Ascending aorta (tissue), 2 donors: ENCODE measurements around the gene PTPRK. TPM values are rescaled to one million over a fixed set of nuclear protein-coding genes. Genes with fewer than 3 reads are reported as not detected.

Source experiments
- DNase-seq, 2 donors: peaks; one replicate each; pipeline ENCODE4 v3.0.0-alpha.2; 2019; ENCODE audit warnings: low spot score in 2 of 2
- H3K27ac ChIP-seq, 2 donors: fragments of 200-600 bp; sonication (generic); one replicate each; pipeline ENCODE4 v1.5.1; 2016 to 2017; ENCODE audit warnings: mild to moderate bottlenecking in 1 of 2
- H3K27me3 ChIP-seq: fragments of 200-600 bp; sonication (generic); one replicate; pipeline ENCODE4 v1.5.1; 2017
- H3K36me3 ChIP-seq, 2 donors: fragments of 200-600 bp; sonication (generic); one replicate each; pipeline ENCODE4 v1.5.1; 2016
- H3K4me1 ChIP-seq, 2 donors: fragments of 200-600 bp; sonication (generic); one replicate each; pipeline ENCODE4 v1.5.1; 2016 to 2017; ENCODE audit warnings: mild to moderate bottlenecking in 1 of 2
- H3K4me3 ChIP-seq, 2 donors: fragments of 200-600 bp; sonication (generic); one replicate each; pipeline ENCODE4 v1.5.1; 2016 to 2017; ENCODE audit warnings: mild to moderate bottlenecking in 1 of 2
- H3K9me3 ChIP-seq, 2 donors: fragments of 200-600 bp; sonication (generic); one replicate each; pipeline ENCODE4 v1.5.1; 2016
- CTCF ChIP-seq, 3 experiments: fragments of 200-600 bp in 2 of 3; fragments of 450-650 bp in 1 of 3; sonication (generic) in 2 of 3; IDR thresholded peaks; one replicate each; pipeline ENCODE4 v1.5.1; 2016 to 2019; ENCODE audit warnings: antibody characterized with exemption in 3 of 3, mild to moderate bottlenecking in 1 of 3, moderate library complexity in 1 of 3
- intact Hi-C: fragments of 100-400 bp; cut with DNase I; formaldehyde crosslinking; loops from one replicate; pipeline ENCODE4 v1.15.1; 2023
- total RNA-seq: library from RNA; depleted of rRNA; stranded (reverse); fragments of >200 nt; gene quantifications from one replicate; pipeline ENCODE4 v1.1.0, GENCODE V29; 2016

The PTPRK gene
- total RNA-seq, 1 donor from 2014 or later: 73.1 TPM

GRCh38 chr6:128242765-128243403 lies 277.5 kb downstream of the PTPRK start:
- H3K27me3 ChIP-seq: no peaks in the 10 kb centered on the region
- H3K36me3 ChIP-seq: no peaks in the 10 kb centered on the region
- TF ChIP-seq CTCF (IDR thresholded peaks at IDR 0.05): no peak
- H3K4me3 ChIP-seq: no peak overlapping the region
- no peak overlapping the region for H3K27ac ChIP-seq
- intact Hi-C loops: no loop called here
- H3K9me3 ChIP-seq: no peaks in the 10 kb centered on the region
- H3K4me1 ChIP-seq: peaks cover 5 to 6% of the 10 kb centered on the region in 2 donors
- DNase-seq: no peak

- Histone ChIP-seq H3K4me3 (no peak overlapping the region), H3K27ac (no peak overlapping the region), H3K27me3 (no peaks in the 10 kb centered on the region), H3K4me1 (peaks cover 5 to 6% of the 10 kb centered on the region in 2 donors), H3K36me3 (no peaks in the 10 kb centered on the region), H3K9me3 (no peaks in the 10 kb centered on the region)
- intact Hi-C loops: no loop called here
- no peak for DNase-seq
- TF ChIP-seq CTCF (IDR thresholded peaks at IDR 0.05): no peak
Measured at GRCh38 chr6:128241216-128241615, 279.2 kb downstream of the PTPRK start.

- DNase-seq: no peak
- Histone ChIP-seq H3K9me3 (no peaks in the 10 kb centered on the region), H3K4me1 (peaks cover 5 to 6% of the 10 kb centered on the region in 2 donors), H3K4me3 (no peak overlapping the region), H3K36me3 (no peaks in the 10 kb centered on the region), H3K27me3 (no peaks in the 10 kb centered on the region), H3K27ac (no peak overlapping the region)
- intact Hi-C loops: no loop called here
- no peak for TF ChIP-seq CTCF (IDR thresholded peaks at IDR 0.05)
Measured at GRCh38 chr6:128240024-128240428, 280.4 kb downstream of the PTPRK start.

- intact Hi-C loops: no loop called here
- no peak for TF ChIP-seq CTCF (IDR thresholded peaks at IDR 0.05)
- Histone ChIP-seq H3K9me3 (no peaks in the 10 kb centered on the region), H3K27me3 (no peaks in the 10 kb centered on the region), H3K27ac (no peak overlapping the region), H3K36me3 (no peaks in the 10 kb centered on the region), H3K4me3 (no peak overlapping the region), H3K4me1 (peaks cover 5 to 6% of the 10 kb centered on the region in 2 donors)
- no peak for DNase-seq
Measured at GRCh38 chr6:128239146-128239545, 281.3 kb downstream of the PTPRK start.

- DNase-seq: no peak
- Histone ChIP-seq H3K4me3 (no peak overlapping the region), H3K4me1 (peaks cover 5 to 6% of the 10 kb centered on the region in 2 donors), H3K36me3 (no peaks in the 10 kb centered on the region), H3K27ac (no peak overlapping the region), H3K9me3 (no peaks in the 10 kb centered on the region), H3K27me3 (no peaks in the 10 kb centered on the region)
- no peak for TF ChIP-seq CTCF (IDR thresholded peaks at IDR 0.05)
- intact Hi-C loops: no loop called here
Measured at GRCh38 chr6:128238225-128238624, 282.2 kb downstream of the PTPRK start.

GRCh38 chr6:128235556-128235955 lies 284.8 kb downstream of the PTPRK start:
- Histone ChIP-seq H3K27me3 (no peaks in the 10 kb centered on the region), H3K4me1 (peaks cover 5 to 6% of the 10 kb centered on the region in 2 donors), H3K9me3 (no peaks in the 10 kb centered on the region), H3K36me3 (no peaks in the 10 kb centered on the region), H3K4me3 (no peak overlapping the region), H3K27ac (no peak overlapping the region)
- intact Hi-C loops: no loop called here
- no peak for DNase-seq
- no peak for TF ChIP-seq CTCF (IDR thresholded peaks at IDR 0.05)
